HepG2 (cell line): ENCODE data around the gene CLDN4. TPM values are rescaled to one million over a fixed set of nuclear protein-coding genes. Genes with fewer than 3 reads are reported as not detected.
A peak's percentile ranks its signal among the peaks of the same experiment; 100 is the strongest.

Experiments
- CREBL2 ChIP-seq: sonication (generic); formaldehyde crosslinking; IDR thresholded peaks from 2 replicates; pipeline ENCODE4 v1.8.1; 2023; ENCODE audit warnings: missing genetic modification reagents, mild to moderate bottlenecking, borderline replicate concordance
- ERF ChIP-seq: IDR thresholded peaks from 2 replicates; pipeline ENCODE4 v1.6.1; 2018; ENCODE audit warnings: missing biosample characterization, missing genetic modification reagents
- JDP2 ChIP-seq: sonication (generic); formaldehyde crosslinking; IDR thresholded peaks from 2 replicates; pipeline ENCODE4 v1.8.1; 2022; ENCODE audit warnings: missing genetic modification reagents, borderline replicate concordance
- MED13 ChIP-seq: sonication (generic); formaldehyde crosslinking; IDR thresholded peaks from 2 replicates; pipeline ENCODE4 v1.5.0; 2020; ENCODE audit warnings: missing genetic modification reagents
- RFX3 ChIP-seq: IDR thresholded peaks from 2 replicates; pipeline ENCODE4 v1.6.1; 2016; ENCODE audit warnings: missing biosample characterization, missing genetic modification reagents
- STAT6 ChIP-seq: sonication (generic); formaldehyde crosslinking; IDR thresholded peaks from 2 replicates; pipeline ENCODE4 v1.4.0; 2020; ENCODE audit warnings: missing genetic modification reagents, mild to moderate bottlenecking, borderline replicate concordance
- TBX2 ChIP-seq: sonication (generic); formaldehyde crosslinking; IDR thresholded peaks from 2 replicates; pipeline ENCODE4 v1.5.0; 2020; ENCODE audit warnings: missing genetic modification reagents, mild to moderate bottlenecking, borderline replicate concordance
- YEATS4 ChIP-seq: sonication (generic); formaldehyde crosslinking; IDR thresholded peaks from 2 replicates; pipeline ENCODE4 v1.4.0; 2020; ENCODE audit warnings: missing genetic modification reagents, borderline replicate concordance
- ZBTB1 ChIP-seq: sonication (generic); formaldehyde crosslinking; IDR thresholded peaks from 2 replicates; pipeline ENCODE4 v1.4.0; 2020; ENCODE audit warnings: missing genetic modification reagents, borderline replicate concordance
- ZNF160 ChIP-seq: sonication (generic); formaldehyde crosslinking; IDR thresholded peaks from 2 replicates; pipeline ENCODE4 v1.8.0; 2022; ENCODE audit warnings: mild to moderate bottlenecking, inconsistent platforms, missing genetic modification reagents
- ZNF230 ChIP-seq: sonication (generic); formaldehyde crosslinking; IDR thresholded peaks from 2 replicates; pipeline ENCODE4 v1.4.0; 2020; ENCODE audit warnings: mild to moderate bottlenecking, missing genetic modification reagents
- ZNF232 ChIP-seq: sonication (generic); formaldehyde crosslinking; IDR thresholded peaks from 2 replicates; pipeline ENCODE4 v1.4.0; 2020; ENCODE audit warnings: missing genetic modification reagents, borderline replicate concordance
- ZNF543 ChIP-seq: sonication (generic); formaldehyde crosslinking; IDR thresholded peaks from 2 replicates; pipeline ENCODE4 v1.4.0; 2020; ENCODE audit warnings: mild to moderate bottlenecking, missing genetic modification reagents
- ZNF609 ChIP-seq: sonication (generic); formaldehyde crosslinking; IDR thresholded peaks from 2 replicates; pipeline ENCODE4 v1.4.0; 2020; ENCODE audit warnings: mild to moderate bottlenecking, missing genetic modification reagents, borderline replicate concordance
- polyA plus RNA-seq, 8 experiments: library from polyadenylated mRNA; depleted of rRNA in 3 of 8; stranded (reverse) in 7 of 8; unstranded in 1 of 8; fragments of >200 nt; fragmentation: Illumina TruSeq in 4 of 8; extraction: Trizol in 4 of 8; gene quantifications; 2 replicates each; pipeline versions ENCODE4 v1.2.1 to v1.2.3, GENCODE V29; 2011 to 2016; ENCODE audit warnings: low read depth in 4 of 8, missing spikeins in 1 of 8, mixed read lengths in 1 of 8; ENCODE audit not compliant: insufficient read depth in 1 of 8
- total RNA-seq, 5 experiments: library from RNA; depleted of rRNA; stranded (reverse); fragments of >200 nt; fragmentation: Illumina TruSeq; extraction: Trizol; gene quantifications; 2 replicates each; pipeline ENCODE4 v1.2.3, GENCODE V29; 2016; ENCODE audit warnings: low read depth in 1 of 5
- TF ChIP-seq, protein P1 (sequence below): sonication (generic); formaldehyde crosslinking; IDR thresholded peaks from 2 replicates; pipeline ENCODE4 v1.4.0; 2020; ENCODE audit warnings: missing genetic modification reagents
- TF ChIP-seq, protein P2 (sequence below): sonication (generic); formaldehyde crosslinking; IDR thresholded peaks from 2 replicates; pipeline ENCODE4 v1.5.0; 2020; ENCODE audit warnings: mild to moderate bottlenecking, missing genetic modification reagents, moderate library complexity

Gene CLDN4
- total and polyA plus RNA-seq, 2 of the 13 experiments (the other 11 are each of a cell fraction or from before 2014, with no cell fraction given) = 28.2 to 35.7 TPM

- no peak for TF ChIP-seq ZNF609 (CRISPR knock-in tag)
- peak; percentile 58; the same call in 1 of the 2 replicates for TF ChIP-seq TBX2 (CRISPR knock-in tag)
- TF ChIP-seq ZNF230 = no peak
- TF ChIP-seq ERF = no peak
- no peak for TF ChIP-seq YEATS4 (CRISPR knock-in tag)
- 0 out of 2 replicates have a peak, but pooled peaks have one; percentile 16 for TF ChIP-seq ZNF543 (CRISPR knock-in tag)
- no peak for TF ChIP-seq STAT6 (CRISPR knock-in tag)
- TF ChIP-seq ZBTB1 = no peak
- TF ChIP-seq MED13 (CRISPR knock-in tag) = no peak
- no peak for TF ChIP-seq RFX3
- TF ChIP-seq ZNF232 (CRISPR knock-in tag) = no peak
- TF ChIP-seq ZNF160 = no peak
- no peak for TF ChIP-seq CREBL2 (CRISPR knock-in tag)
- TF ChIP-seq, protein P1, sequence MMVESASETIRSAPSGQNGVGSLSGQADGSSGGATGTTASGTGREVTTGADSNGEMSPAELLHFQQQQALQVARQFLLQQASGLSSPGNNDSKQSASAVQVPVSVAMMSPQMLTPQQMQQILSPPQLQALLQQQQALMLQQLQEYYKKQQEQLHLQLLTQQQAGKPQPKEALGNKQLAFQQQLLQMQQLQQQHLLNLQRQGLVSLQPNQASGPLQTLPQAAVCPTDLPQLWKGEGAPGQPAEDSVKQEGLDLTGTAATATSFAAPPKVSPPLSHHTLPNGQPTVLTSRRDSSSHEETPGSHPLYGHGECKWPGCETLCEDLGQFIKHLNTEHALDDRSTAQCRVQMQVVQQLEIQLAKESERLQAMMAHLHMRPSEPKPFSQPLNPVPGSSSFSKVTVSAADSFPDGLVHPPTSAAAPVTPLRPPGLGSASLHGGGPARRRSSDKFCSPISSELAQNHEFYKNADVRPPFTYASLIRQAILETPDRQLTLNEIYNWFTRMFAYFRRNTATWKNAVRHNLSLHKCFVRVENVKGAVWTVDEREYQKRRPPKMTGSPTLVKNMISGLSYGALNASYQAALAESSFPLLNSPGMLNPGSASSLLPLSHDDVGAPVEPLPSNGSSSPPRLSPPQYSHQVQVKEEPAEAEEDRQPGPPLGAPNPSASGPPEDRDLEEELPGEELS (CRISPR knock-in tag) = no peak
- TF ChIP-seq JDP2 (CRISPR knock-in tag) = no peak
- TF ChIP-seq, protein P2, sequence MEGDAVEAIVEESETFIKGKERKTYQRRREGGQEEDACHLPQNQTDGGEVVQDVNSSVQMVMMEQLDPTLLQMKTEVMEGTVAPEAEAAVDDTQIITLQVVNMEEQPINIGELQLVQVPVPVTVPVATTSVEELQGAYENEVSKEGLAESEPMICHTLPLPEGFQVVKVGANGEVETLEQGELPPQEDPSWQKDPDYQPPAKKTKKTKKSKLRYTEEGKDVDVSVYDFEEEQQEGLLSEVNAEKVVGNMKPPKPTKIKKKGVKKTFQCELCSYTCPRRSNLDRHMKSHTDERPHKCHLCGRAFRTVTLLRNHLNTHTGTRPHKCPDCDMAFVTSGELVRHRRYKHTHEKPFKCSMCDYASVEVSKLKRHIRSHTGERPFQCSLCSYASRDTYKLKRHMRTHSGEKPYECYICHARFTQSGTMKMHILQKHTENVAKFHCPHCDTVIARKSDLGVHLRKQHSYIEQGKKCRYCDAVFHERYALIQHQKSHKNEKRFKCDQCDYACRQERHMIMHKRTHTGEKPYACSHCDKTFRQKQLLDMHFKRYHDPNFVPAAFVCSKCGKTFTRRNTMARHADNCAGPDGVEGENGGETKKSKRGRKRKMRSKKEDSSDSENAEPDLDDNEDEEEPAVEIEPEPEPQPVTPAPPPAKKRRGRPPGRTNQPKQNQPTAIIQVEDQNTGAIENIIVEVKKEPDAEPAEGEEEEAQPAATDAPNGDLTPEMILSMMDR (CRISPR knock-in tag) = no peak
These were observed at the start of gene CLDN4 (continued) for GRCh38 chr7:73830681-73831583.
